K562 (cell line): ENCODE measurements around the gene FKBP2. TPM values are rescaled to one million over a fixed set of nuclear protein-coding genes. Genes with fewer than 3 reads are reported as not detected.

Experiments used
- BMI1 ChIP-seq: fragments of 150-350 bp; IDR thresholded peaks from 2 replicates; pipeline ENCODE4 v1.6.1; 2014; ENCODE audit warnings: low read length
- CTCFL ChIP-seq: IDR thresholded peaks from 2 replicates; pipeline ENCODE4 v1.6.1; 2011; ENCODE audit warnings: borderline replicate concordance, low read depth, mild to moderate bottlenecking, moderate library complexity, low read length; ENCODE audit not compliant: insufficient read depth, poor library complexity, severe bottlenecking
- E2F6 ChIP-seq, 2 experiments: IDR thresholded peaks; 2 replicates each; pipeline ENCODE4 v1.6.1; 2011; ENCODE audit warnings: borderline replicate concordance in 1 of 2, control low read depth in 1 of 2, low read depth in 1 of 2, low read length in 1 of 2, mild to moderate bottlenecking in 1 of 2, mixed read lengths in 1 of 2, moderate library complexity in 1 of 2; ENCODE audit not compliant: insufficient read depth in 1 of 2, insufficient read length in 1 of 2, poor library complexity in 1 of 2, severe bottlenecking in 1 of 2; ENCODE audit errors: extremely low read depth in 1 of 2
- GTF2B ChIP-seq: IDR thresholded peaks from 2 replicates; pipeline ENCODE4 v1.6.1; 2011; ENCODE audit not compliant: insufficient read length; ENCODE audit errors: extremely low read depth
- HES1 ChIP-seq: fragments of 450-650 bp; IDR thresholded peaks from 2 replicates; pipeline ENCODE4 v1.6.1; 2016; ENCODE audit warnings: low read depth, mild to moderate bottlenecking, moderate library complexity
- ILF3 ChIP-seq: fragments of 450-650 bp; IDR thresholded peaks from 2 replicates; pipeline ENCODE4 v1.6.1; 2018; ENCODE audit warnings: antibody characterized with exemption, mild to moderate bottlenecking, moderate library complexity, borderline replicate concordance
- MCM5 ChIP-seq: fragments of 450-650 bp; IDR thresholded peaks from 2 replicates; pipeline ENCODE4 v1.6.1; 2016; ENCODE audit warnings: low read depth
- NEUROD1 ChIP-seq: fragments of 150-350 bp; IDR thresholded peaks from 2 replicates; pipeline ENCODE4 v1.6.1; 2014; ENCODE audit warnings: borderline replicate concordance, low read length, low read depth; ENCODE audit not compliant: partially characterized antibody
- POLR2B ChIP-seq: fragments of 450-650 bp; IDR thresholded peaks from 2 replicates; pipeline ENCODE4 v1.6.1; 2018; ENCODE audit warnings: low read depth; ENCODE audit not compliant: partially characterized antibody
- SMAD2 ChIP-seq: fragments of 150-350 bp; IDR thresholded peaks from 2 replicates; pipeline ENCODE4 v1.6.1; 2014; ENCODE audit warnings: low read depth, mild to moderate bottlenecking, low read length
- VEZF1 ChIP-seq: fragments of 200-800 bp; sonication (Bioruptor generic); IDR thresholded peaks from 2 replicates; pipeline ENCODE4 v1.6.1; 2017; ENCODE audit warnings: missing genetic modification characterization, missing compliant biosample characterization
- ZBTB11 ChIP-seq, 3 experiments: fragments of 200-800 bp in 1 of 3; fragments of 250-450 bp in 1 of 3; fragments of 450-650 bp in 1 of 3; sonication (Bioruptor Pico) in 1 of 3; sonication (Bioruptor generic) in 1 of 3; formaldehyde crosslinking in 1 of 3; IDR thresholded peaks; 2 replicates each; pipeline versions ENCODE4 v1.6.1 to v1.8.0; 2016 to 2022; ENCODE audit warnings: mild to moderate bottlenecking in 2 of 3, missing genetic modification characterization in 2 of 3, missing compliant biosample characterization in 1 of 3, moderate library complexity in 1 of 3
- ZNF184 ChIP-seq: sonication (generic); formaldehyde crosslinking; IDR thresholded peaks from 2 replicates; pipeline ENCODE4 v1.5.0; 2020; ENCODE audit warnings: missing genetic modification reagents
- polyA plus RNA-seq, 8 experiments: library from polyadenylated mRNA; depleted of rRNA in 4 of 8; stranded (reverse) in 5 of 8; unstranded in 3 of 8; fragments of >200 nt; fragmentation: Nextera tagmentation in 2 of 8; fragmentation: Illumina TruSeq in 1 of 8; extraction: Ambion mirVana in 2 of 8; extraction: Trizol in 1 of 8; gene quantifications; 2 replicates each; pipeline versions ENCODE4 v1.2.1 to v1.2.3, GENCODE V29; 2011 to 2014; ENCODE audit warnings: inconsistent platforms in 1 of 8, missing spikeins in 1 of 8
- total RNA-seq, 7 experiments: library from RNA; depleted of rRNA in 6 of 7; stranded (reverse); fragments of >200 nt in 6 of 7; fragmentation: Illumina TruSeq in 2 of 7; extraction: Trizol in 2 of 7; gene quantifications; 2 replicates each; pipeline versions ENCODE4 v1.2.1 to v1.2.3, GENCODE V29; 2011 to 2021; ENCODE audit warnings: low replicate concordance in 1 of 7

Gene FKBP2
- total and polyA plus RNA-seq, 9 of the 15 experiments (the other 6 are each of a cell fraction or from before 2014, with no cell fraction given): 3.5 to 151 (median 58.1) TPM

- no peak for TF ChIP-seq CTCFL
- no peak for TF ChIP-seq POLR2B
- TF ChIP-seq ZNF184 (CRISPR knock-in tag): no peak
- TF ChIP-seq ILF3: no peak
- no peak for TF ChIP-seq GTF2B
- no peak for TF ChIP-seq HES1
- no peak for TF ChIP-seq E2F6 (IDR thresholded peaks at IDR 0.05; ENCODE audit: borderline replicate concordance in 1 of 2, extremely low read depth in 1 of 2, insufficient read depth in 1 of 2, insufficient read length in 1 of 2, low read depth in 1 of 2, low read length in 1 of 2, poor library complexity in 1 of 2, severe bottlenecking in 1 of 2)
- TF ChIP-seq BMI1: no peak
- peak; percentile 48 for TF ChIP-seq NEUROD1
- no peak for TF ChIP-seq SMAD2
- TF ChIP-seq ZBTB11 (CRISPR knock-in tag; IDR thresholded peaks at IDR 0.05): no peak
- no peak for TF ChIP-seq MCM5
- TF ChIP-seq VEZF1 (CRISPR knock-in tag): peak; percentile 38; the same call in 1 of the 2 replicates
These were observed 5.1 kb downstream of the FKBP2 start (continued) for GRCh38 chr11:64245797-64246620.
